Ureter (tissue), 1 donor: ENCODE results near the gene ZNF263. TPM values are rescaled to one million over a fixed set of nuclear protein-coding genes. Genes with fewer than 3 reads are reported as not detected.
A peak's percentile ranks its signal among the peaks of the same experiment; 100 is the strongest.

Experiments
- DNase-seq: peaks from one replicate; pipeline ENCODE4 v3.0.0-alpha.2; 2020; ENCODE audit warnings: low spot score
- total RNA-seq: library from RNA; stranded (reverse); gene quantifications from one replicate; pipeline ENCODE4 v1.2.4, GENCODE V29; 2023
- donor health status: DM: yes; HTN: yes; CAD: no.

Gene ZNF263
- 40.3 TPM for total RNA-seq

DNA sequence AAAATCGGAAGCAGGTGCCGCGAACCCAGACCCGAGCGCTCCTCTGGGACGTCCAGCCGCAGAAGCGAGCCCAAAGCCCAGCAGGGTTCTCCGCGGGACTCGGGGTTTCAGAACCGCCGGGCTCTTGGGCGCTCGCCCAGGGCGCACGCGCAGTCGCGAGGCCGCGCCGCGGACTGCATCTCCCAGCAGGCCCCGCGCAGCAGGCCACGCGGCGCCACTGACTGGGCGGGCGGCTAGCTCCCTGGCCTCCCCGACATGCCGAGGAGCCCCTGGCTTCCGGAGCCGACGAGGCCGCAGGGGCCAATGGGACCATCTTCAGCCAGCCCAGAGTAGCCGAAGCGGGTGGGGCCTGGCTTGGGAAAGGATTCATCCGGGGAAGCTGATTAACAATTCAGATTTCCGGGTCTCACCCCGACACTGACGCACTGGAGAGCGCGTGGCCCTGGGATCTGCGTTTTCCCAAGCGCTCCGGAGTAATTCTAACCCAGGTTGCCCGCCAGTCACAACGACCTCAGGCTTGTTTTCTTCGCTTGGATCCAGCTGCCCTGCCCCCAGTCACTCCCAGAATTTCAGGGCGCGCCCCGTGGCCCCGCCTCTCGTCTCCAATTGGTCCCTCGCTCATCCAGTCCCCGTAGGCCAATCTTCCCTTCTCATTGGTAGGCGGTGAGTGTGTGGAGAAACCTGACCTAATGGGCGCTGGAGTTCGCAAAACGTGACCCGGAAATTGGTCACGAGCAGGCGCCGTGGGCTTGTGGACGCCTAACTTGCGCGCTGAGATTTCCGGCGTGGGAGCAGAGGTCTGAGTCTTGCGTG lies at the start of gene ZNF263:
TSS of gene ZNF263 (plus strand) at position 762 of the 813 bp plus-strand sequence. CDS start 328 bp downstream, outside the sequence.
- peak; percentile 98 for DNase-seq

- no peak for DNase-seq
Observed at GRCh38 chr16:3234543-3234856, 48.8 kb upstream of the ZNF263 start.

GRCh38 chr16:3234857-3235561 lies 48.3 kb upstream of the ZNF263 start, which contains the start of gene ZNF200:
ZNF200 (minus strand) TSS chr16:3235158; CDS start chr16:3233755, 1,403 bp downstream.
- peak; percentile 96 for DNase-seq

- peak; percentile 50 for DNase-seq
Observed at GRCh38 chr16:3235856-3236669, 47.2 kb upstream of the ZNF263 start.

DNA sequence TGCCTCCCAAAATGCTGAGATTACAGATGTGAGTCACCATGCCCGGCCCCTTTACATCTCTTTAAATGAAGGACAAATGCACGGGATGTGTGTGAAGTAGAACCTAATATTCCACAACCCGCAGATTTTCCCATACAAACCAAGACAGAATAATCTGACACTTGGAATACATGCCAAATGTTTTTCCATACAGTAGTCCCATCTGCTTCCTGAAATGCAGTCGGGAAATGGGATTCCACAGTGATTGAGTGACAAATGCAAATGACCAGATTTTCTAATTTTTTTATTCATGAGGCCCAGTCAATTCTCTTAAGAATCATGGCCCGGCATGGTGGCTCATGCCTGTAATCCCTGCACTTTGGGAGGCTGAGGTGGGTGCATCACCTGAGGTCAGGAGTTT lies 41.5 kb upstream of the ZNF263 start:
- no peak for DNase-seq

- DNase-seq, result no peak
Observed at GRCh38 chr16:3242709-3243108, 40.6 kb upstream of the ZNF263 start.

- DNase-seq, result no peak
Observed at GRCh38 chr16:3243882-3244281, 39.4 kb upstream of the ZNF263 start.

- DNase-seq, result no peak
Observed at GRCh38 chr16:3246002-3246401, 37.3 kb upstream of the ZNF263 start.

- DNase-seq, result peak; percentile 10
Observed at GRCh38 chr16:3246876-3247275, 36.4 kb upstream of the ZNF263 start.

DNA sequence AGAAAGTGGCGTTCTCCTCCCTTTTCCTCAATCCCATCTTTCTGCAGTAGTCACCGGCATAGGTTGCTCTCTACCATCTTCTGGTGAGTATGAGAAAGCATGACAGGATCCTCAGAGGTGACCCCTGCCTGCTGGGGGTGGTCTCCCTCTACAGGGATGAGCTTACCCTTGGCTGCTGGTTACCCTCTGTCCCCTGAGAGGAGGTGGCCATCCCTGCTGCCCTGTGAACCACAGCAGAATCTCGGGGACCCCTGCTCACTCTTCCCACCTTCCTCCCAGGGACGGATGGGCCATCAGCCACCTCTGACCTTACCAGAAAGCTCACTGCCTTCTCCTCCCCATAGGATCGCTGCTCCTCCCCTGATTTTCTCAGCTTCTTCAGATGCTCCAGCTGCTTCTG lies 34.7 kb upstream of the ZNF263 start:
- DNase-seq, result no peak

- DNase-seq, result no peak
Observed at GRCh38 chr16:3249020-3249419, 34.3 kb upstream of the ZNF263 start.

DNA sequence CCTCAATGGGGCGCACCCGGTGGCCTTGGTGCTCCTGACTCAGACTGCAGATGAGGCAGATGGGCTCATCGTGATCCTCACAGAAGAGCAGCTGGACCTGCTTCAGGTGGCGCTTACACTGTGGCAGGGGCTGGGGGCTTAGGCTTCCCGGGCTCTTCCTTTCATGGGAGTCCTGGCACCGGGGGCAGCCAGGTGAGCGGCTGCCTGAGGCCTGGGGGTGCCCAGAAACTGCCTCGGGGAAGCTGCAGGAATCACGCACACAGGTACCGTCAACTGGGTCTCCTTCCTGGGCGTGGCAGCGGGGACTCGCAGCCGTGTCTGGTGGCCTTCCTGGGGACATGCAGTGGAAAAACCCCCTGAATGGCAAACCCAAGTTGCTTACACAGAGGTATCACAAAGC lies 33.8 kb upstream of the ZNF263 start:
- no peak for DNase-seq

DNA sequence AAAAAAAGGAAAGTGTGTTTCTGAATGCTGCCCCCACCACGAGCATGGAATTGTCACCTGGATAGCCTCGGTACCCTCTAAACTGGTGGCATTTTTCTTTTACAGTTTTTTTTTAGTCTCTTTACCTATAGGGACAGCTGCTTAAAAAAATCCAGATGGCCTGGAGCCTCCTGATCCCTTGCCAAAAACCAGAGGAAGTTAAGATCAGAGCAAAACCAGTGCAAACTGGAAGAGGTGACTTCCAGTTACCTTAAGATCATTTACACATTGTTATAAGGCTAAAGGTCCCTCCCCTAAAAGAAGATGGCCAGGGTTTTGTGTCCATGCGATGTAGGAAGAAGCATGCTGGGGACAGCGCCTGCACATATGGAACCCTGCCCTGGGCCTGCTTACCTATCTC lies 30.3 kb upstream of the ZNF263 start:
- no peak for DNase-seq

- DNase-seq, result no peak
Observed at GRCh38 chr16:3254309-3254708, 29.0 kb upstream of the ZNF263 start.

DNA sequence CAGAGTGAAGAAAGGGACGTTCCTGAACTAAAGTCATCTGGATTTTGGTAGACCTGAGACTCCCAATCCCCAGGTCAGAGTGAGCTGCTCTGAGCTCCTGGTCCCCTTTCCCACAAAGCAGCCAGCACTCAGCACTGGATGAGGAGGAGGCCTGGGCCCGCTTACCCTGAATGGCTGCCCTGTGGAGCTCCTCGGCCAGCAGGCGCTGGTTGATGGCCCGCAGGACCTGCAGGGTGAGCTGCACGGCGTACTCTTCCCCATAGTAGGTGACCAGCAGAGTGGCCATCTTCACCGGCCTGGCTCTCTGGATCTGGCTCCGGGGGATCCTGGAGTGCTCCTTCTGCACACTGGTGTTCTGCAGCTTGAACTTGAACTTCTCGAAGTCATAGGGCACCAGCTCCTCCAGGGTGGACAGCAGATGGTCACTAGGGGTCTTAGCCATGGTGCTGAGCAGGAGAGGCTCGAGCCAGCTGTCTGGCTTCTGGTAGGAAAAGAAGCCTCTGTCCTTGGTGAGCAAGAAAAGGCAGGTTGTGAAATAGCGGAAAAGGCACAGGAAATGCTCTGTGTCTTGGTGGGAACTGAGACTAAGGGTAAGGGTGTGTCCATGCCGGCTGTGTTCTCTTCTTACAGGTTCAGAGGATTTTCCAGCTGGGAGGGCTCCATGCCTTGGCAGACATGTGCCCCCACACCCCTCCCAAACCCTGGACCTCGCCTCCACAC lies 27.0 kb upstream of the ZNF263 start, which contains the start of gene MEFV:
TSS of gene MEFV (minus strand) at position 488 of the 720 bp plus-strand sequence. CDS start at position 442, 46 bp downstream.
- no peak for DNase-seq

DNA sequence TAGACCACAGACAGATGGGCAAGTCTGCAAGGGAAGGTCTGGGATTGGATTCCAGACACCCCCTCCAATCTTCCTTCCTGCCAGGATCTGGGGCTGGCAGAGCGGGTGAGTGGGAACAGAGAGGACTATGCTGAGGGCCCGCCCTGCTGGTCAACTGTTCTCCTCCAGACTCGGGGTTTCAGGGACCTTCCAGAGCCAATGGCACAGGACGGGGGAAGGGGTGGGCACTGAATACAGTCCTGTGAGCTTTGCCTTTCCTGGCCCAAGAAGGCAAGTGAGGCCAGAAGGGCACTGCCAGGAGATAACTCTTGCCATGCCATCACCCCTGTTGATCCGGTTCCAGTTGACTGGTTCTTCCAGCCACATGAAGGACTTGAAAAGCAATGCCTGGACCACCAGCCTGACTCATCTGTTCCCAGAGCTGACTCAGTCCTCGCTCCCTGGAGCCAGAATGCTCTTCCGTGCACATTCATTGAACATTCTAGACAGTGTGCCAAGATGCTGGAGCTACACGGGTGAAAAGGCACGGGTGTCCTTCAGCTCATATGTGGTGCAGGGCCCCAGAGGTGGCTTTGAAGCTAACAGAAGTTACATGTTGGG lies 26.3 kb upstream of the ZNF263 start:
- no peak for DNase-seq

DNA sequence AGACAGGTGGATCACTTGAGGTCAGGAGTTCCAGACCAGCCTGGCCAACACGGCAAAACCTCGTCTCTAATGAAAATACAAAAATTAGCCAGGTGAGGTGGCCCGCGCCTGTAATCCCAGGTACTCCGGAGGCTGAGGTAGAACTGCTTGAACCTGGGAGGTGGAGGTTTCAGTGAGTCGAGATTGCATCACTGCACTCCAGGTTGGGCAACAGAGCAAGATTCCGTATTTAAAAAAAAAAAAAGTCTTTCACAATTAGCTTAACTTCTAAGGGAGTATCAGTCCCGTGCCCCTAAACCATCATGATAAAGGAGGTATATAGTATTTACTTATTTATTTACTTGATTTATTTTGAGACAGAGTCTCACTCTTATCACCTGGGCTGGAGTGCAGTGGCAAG lies 23.5 kb upstream of the ZNF263 start:
- DNase-seq, result no peak

DNA sequence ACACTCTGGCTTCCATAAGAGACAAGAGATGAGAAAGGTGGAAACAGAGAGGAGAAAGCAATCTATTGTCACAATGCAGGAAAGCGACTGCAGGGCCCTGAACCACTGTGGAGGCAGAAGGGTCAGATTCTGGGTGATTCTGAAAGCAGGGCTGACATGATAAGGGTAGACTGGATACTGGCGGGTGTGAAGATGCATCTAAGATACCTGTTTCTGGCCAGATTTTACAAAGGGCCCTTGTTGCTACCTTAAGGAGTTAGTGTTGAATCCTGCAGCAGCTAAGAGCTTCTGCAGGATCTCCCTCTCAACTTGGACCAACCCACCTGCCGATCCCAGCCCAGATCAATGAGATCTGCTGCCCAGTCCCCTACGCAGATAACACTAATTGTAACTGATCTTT lies 20.8 kb upstream of the ZNF263 start:
- DNase-seq, result no peak

- peak; percentile 98 for DNase-seq
Observed at GRCh38 chr16:3264137-3265036, 18.9 kb upstream of the ZNF263 start.
